Measurements from ENCODE around the gene COPS8.

GRCh38 chr2:237041231-237041630 is 44.5 kb upstream of the COPS8 start:
- TF ChIP-seq POLR2A (IDR thresholded peaks at IDR 0.05) (no peak), CTCF (IDR thresholded peaks at IDR 0.05) (no peak)

All from thyroid gland (tissue), 4 donors.